DND-41 (cell line): ENCODE measurements around the gene SSR4.

ENCODE experiments used
- ATAC-seq: fragments of 200-7000 bp; cut with Tn5 transposase; 3 replicates; pipeline ENCODE4 v1.9.1; 2021; ENCODE audit warnings: low read depth; ENCODE audit not compliant: insufficient read depth
- DNase-seq: peaks from one replicate; pipeline ENCODE4 v3.0.0-alpha.2; 2020
- H2AFZ ChIP-seq: 2 replicates; pipeline ENCODE4 v1.6.0; 2012; ENCODE audit warnings: low read depth, low read length
- H3K27ac ChIP-seq: 2 replicates; pipeline ENCODE4 v1.5.1; 2012; ENCODE audit warnings: low read length, inconsistent platforms
- H3K27me3 ChIP-seq: fragments of 200-600 bp; sonication (generic); 2 replicates; pipeline ENCODE4 v1.6.0; 2012; ENCODE audit warnings: low read length, mild to moderate bottlenecking, inconsistent platforms; ENCODE audit not compliant: insufficient read depth, poor library complexity
- H3K36me3 ChIP-seq: 2 replicates; pipeline ENCODE4 v1.5.1; 2012; ENCODE audit warnings: low read length, inconsistent platforms; ENCODE audit not compliant: insufficient read depth
- H3K4me1 ChIP-seq: 2 replicates; pipeline ENCODE4 v1.5.1; 2012; ENCODE audit warnings: mild to moderate bottlenecking, low read length; ENCODE audit not compliant: insufficient read depth
- H3K4me2 ChIP-seq: 2 replicates; pipeline ENCODE4 v1.6.0; 2012; ENCODE audit warnings: mild to moderate bottlenecking, moderate library complexity, low read length, inconsistent platforms; ENCODE audit not compliant: insufficient read depth
- H3K4me3 ChIP-seq, 2 experiments: fragments of 200-600 bp in 1 of 2; shearing (Covaris generic) in 1 of 2; 2 replicates each; pipeline ENCODE4 v1.5.1; 2012 to 2016; ENCODE audit warnings: inconsistent platforms in 2 of 2, low read length in 2 of 2, mild to moderate bottlenecking in 2 of 2, low read depth in 1 of 2, moderate library complexity in 1 of 2
- H3K79me2 ChIP-seq: 2 replicates; pipeline ENCODE4 v1.6.0; 2012; ENCODE audit warnings: low read length, inconsistent platforms; ENCODE audit not compliant: insufficient read depth
- H3K9ac ChIP-seq: 2 replicates; pipeline ENCODE4 v1.6.0; 2012; ENCODE audit warnings: low read depth, mild to moderate bottlenecking, inconsistent platforms, low read length, moderate library complexity
- H3K9me3 ChIP-seq: 2 replicates; pipeline ENCODE4 v1.5.1; 2012; ENCODE audit warnings: low read length, moderate library complexity, mild to moderate bottlenecking, inconsistent platforms; ENCODE audit not compliant: insufficient read depth, severe bottlenecking
- H4K20me1 ChIP-seq: 2 replicates; pipeline ENCODE4 v1.6.0; 2012; ENCODE audit warnings: low read length; ENCODE audit not compliant: insufficient read depth
- CTCF ChIP-seq: IDR thresholded peaks from 2 replicates; pipeline ENCODE4 v1.5.1; 2012; ENCODE audit warnings: borderline replicate concordance, low read length, moderate library complexity, mild to moderate bottlenecking; ENCODE audit not compliant: poor library complexity, severe bottlenecking; ENCODE audit errors: extremely low read depth
- EZH2 ChIP-seq: IDR thresholded peaks from 3 replicates; pipeline ENCODE4 v1.6.1; 2012; ENCODE audit warnings: borderline replicate concordance, low read depth, mild to moderate bottlenecking, moderate library complexity, low read length, inconsistent platforms; ENCODE audit not compliant: severe bottlenecking

Gene SSR4

DNA sequence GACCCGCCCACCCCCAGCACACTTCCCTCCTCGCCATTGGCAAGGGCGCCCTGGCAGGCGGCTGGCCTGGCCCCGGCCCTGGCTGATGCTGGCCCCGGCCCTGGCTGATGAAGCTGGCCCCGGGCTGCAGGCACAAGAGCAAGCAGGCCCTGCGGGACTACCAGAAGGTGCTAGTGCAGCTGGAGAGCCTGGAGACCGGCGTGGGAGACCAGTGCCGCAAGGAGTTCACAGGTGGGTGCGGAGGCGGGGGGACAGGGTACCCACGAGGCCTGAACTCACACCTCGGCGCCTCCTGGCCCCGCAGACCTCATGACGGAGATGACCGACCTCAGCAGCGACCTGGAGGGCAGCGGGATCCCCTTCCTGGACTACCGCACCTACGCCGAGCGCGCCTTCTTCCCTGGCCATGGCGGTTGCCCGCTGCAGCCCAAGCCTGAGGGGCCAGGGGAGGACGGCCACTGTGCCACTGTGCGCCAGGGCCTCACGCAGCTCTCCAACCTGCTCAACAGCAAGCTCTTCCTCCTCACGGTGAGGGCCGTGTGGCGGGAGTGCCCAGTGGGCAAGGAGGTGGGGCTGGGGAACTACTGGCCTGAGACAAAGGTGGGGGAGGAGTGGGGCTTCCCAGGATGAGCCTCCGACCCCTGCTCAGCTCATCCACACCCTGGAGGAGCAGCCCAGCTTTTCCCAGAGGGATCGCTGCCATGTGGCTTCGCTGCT lies 19.7 kb upstream of the SSR4 start:
- Histone ChIP-seq H2AFZ (no peak overlapping the region), H3K9ac (no peak overlapping the region), H3K4me3 (no peak overlapping the region), H3K27me3 (no peaks in the 10 kb centered on the region), H4K20me1 (no peaks in the 10 kb centered on the region), H3K79me2 (no peaks in the 10 kb centered on the region), H3K4me1 (no peaks in the 10 kb centered on the region), H3K27ac (no peak overlapping the region), H3K9me3 (no peaks in the 10 kb centered on the region), H3K36me3 (no peaks in the 10 kb centered on the region), H3K4me2 (no peak overlapping the region)
- no peak for ATAC-seq
- DNase-seq, result no peak
- TF ChIP-seq CTCF, result no peak
- no peak for TF ChIP-seq EZH2

GRCh38 chrX:153775293-153776119 lies 19.0 kb upstream of the SSR4 start:
- Histone ChIP-seq H3K9me3 (no peaks in the 10 kb centered on the region), H2AFZ (no peak overlapping the region), H3K27ac (no peak overlapping the region), H3K4me3 (no peak overlapping the region), H3K27me3 (no peaks in the 10 kb centered on the region), H3K79me2 (no peaks in the 10 kb centered on the region), H4K20me1 (no peaks in the 10 kb centered on the region), H3K9ac (no peak overlapping the region), H3K4me1 (no peaks in the 10 kb centered on the region), H3K36me3 (no peaks in the 10 kb centered on the region), H3K4me2 (no peak overlapping the region)
- DNase-seq, result no peak
- no peak for ATAC-seq
- TF ChIP-seq CTCF (no peak), EZH2 (no peak)

DNA sequence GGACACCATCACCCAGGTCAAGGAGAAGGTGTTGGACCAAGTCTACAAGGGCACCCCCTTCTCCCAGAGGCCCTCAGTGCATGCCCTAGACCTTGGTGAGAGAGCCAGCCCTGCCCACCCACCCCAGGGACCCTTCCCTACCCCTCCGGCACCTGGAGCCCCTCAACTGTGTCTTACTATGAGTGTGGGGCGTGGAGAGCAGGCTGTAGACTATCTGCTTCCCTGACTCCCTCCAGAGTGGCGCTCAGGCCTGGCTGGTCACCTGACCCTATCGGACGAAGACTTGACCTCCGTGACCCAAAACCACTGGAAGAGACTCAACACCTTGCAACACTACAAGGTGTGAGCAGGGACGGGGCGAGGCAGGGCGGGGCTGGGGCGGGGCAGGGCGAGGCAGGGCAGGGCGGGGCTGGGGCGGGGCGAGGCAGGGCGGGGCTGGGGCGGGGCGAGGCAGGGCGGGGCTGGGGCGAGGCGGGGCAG lies 18.3 kb upstream of the SSR4 start:
- Histone ChIP-seq H3K79me2 (no peaks in the 10 kb centered on the region), H4K20me1 (no peaks in the 10 kb centered on the region), H3K9ac (no peak overlapping the region), H3K4me2 (no peak overlapping the region), H3K4me1 (no peaks in the 10 kb centered on the region), H3K27ac (no peak overlapping the region), H3K36me3 (no peaks in the 10 kb centered on the region), H3K27me3 (no peaks in the 10 kb centered on the region), H3K4me3 (no peak overlapping the region), H2AFZ (no peak overlapping the region), H3K9me3 (no peaks in the 10 kb centered on the region)
- TF ChIP-seq CTCF (no peak), EZH2 (no peak)
- ATAC-seq (no peak), DNase-seq (no peak)
